RWPE2 (cell line): ENCODE measurements around the gene NTPCR.

Experiments used
- ATAC-seq: fragments of 200-7000 bp; cut with Tn5 transposase; 3 replicates; pipeline ENCODE4 v1.9.1; 2021; ENCODE audit warnings: low read depth
- DNase-seq: peaks from one replicate; pipeline ENCODE4 v3.0.0-alpha.2; 2020; ENCODE audit warnings: low spot score
- H3K27ac ChIP-seq: fragments of 450-650 bp; 2 replicates; pipeline ENCODE4 v1.5.1; 2017; ENCODE audit warnings: mild to moderate bottlenecking; ENCODE audit not compliant: poor library complexity, severe bottlenecking
- H3K27me3 ChIP-seq: fragments of 250-450 bp; sonication (Bioruptor Pico); 2 replicates; pipeline ENCODE4 v1.5.1; 2021; ENCODE audit warnings: mild to moderate bottlenecking, moderate library complexity; ENCODE audit not compliant: insufficient read depth, poor library complexity, severe bottlenecking
- H3K36me3 ChIP-seq: fragments of 250-450 bp; sonication (Bioruptor Pico); 2 replicates; pipeline ENCODE4 v1.5.1; 2020; ENCODE audit warnings: low read depth, mild to moderate bottlenecking, moderate library complexity
- H3K4me1 ChIP-seq: fragments of 250-450 bp; sonication (Bioruptor Pico); 2 replicates; pipeline ENCODE4 v1.5.1; 2021; ENCODE audit warnings: mild to moderate bottlenecking, moderate library complexity; ENCODE audit not compliant: insufficient read depth, poor library complexity, severe bottlenecking
- H3K4me3 ChIP-seq: fragments of 250-450 bp; sonication (Bioruptor Pico); 2 replicates; pipeline ENCODE4 v1.5.1; 2021; ENCODE audit warnings: mild to moderate bottlenecking, moderate library complexity; ENCODE audit not compliant: severe bottlenecking
- H3K9me3 ChIP-seq: fragments of 250-450 bp; sonication (Bioruptor Pico); 2 replicates; pipeline ENCODE4 v1.5.1; 2021; ENCODE audit warnings: mild to moderate bottlenecking, moderate library complexity; ENCODE audit not compliant: severe bottlenecking
- CTCF ChIP-seq: fragments of 450-650 bp; IDR thresholded peaks from one replicate; pipeline ENCODE4 v1.5.1; 2017; ENCODE audit warnings: mild to moderate bottlenecking, moderate library complexity; ENCODE audit not compliant: poor library complexity, severe bottlenecking

NTPCR gene

DNA sequence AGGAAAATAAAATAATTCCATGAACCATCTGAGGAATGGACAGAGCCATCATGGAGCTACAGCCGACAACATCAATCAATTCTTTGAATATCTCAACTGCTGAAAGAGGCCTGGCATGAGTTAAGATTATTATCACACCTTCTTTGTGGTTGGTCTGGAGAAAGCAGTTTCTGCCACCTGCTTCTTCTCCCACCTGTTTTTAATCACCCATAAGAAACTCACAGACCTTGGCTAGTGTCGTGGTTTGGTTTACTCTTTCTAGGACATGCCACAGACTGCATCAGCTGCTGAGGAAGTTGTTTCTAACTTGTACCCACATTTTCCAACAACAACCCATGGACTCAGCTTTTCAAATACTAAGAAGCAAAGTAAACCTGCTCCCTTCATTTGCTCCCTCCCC is 65.6 kb downstream of the NTPCR start:
- ATAC-seq (no peak), DNase-seq (no peak)
- H3K36me3 ChIP-seq: peaks cover 7% of the 10 kb centered on the region; the same call in 1 of the 2 replicates
- no peaks in the 10 kb centered on the region for H3K9me3 ChIP-seq
- no peak overlapping the region for H3K4me3 ChIP-seq
- H3K27me3 ChIP-seq: no peaks in the 10 kb centered on the region
- TF ChIP-seq CTCF: no peak
- no peak overlapping the region for H3K27ac ChIP-seq
- H3K4me1 ChIP-seq: no peaks in the 10 kb centered on the region

- H3K36me3 ChIP-seq: peaks cover 7% of the 10 kb centered on the region; the same call in 1 of the 2 replicates
- TF ChIP-seq CTCF: no peak
Observed at GRCh38 chr1:233016798-233017197, 66.4 kb downstream of the NTPCR start.

GRCh38 chr1:233019083-233019482 is 68.7 kb downstream of the NTPCR start:
- no peaks in the 10 kb centered on the region for H3K4me1 ChIP-seq
- no peak for TF ChIP-seq CTCF
- DNase-seq: no peak
- H3K4me3 ChIP-seq: no peak overlapping the region
- no peaks in the 10 kb centered on the region for H3K9me3 ChIP-seq
- H3K36me3 ChIP-seq: peaks cover 5% of the 10 kb centered on the region; the same call in 1 of the 2 replicates
- H3K27me3 ChIP-seq: no peaks in the 10 kb centered on the region
- ATAC-seq: no peak
- no peak overlapping the region for H3K27ac ChIP-seq

More at GRCh38 chr1:233016798-233017197, 66.4 kb downstream of the NTPCR start:
- no peak for DNase-seq
- no peaks in the 10 kb centered on the region for H3K4me1 ChIP-seq
- no peaks in the 10 kb centered on the region for H3K27me3 ChIP-seq
- ATAC-seq: no peak
- no peak overlapping the region for H3K27ac ChIP-seq
- no peak overlapping the region for H3K4me3 ChIP-seq
- H3K9me3 ChIP-seq: no peaks in the 10 kb centered on the region

GRCh38 chr1:233019778-233020325 is 69.4 kb downstream of the NTPCR start:
- DNase-seq (no peak), ATAC-seq (no peak)
- no peaks in the 10 kb centered on the region for H3K27me3 ChIP-seq
- H3K9me3 ChIP-seq: no peaks in the 10 kb centered on the region
- no peak overlapping the region for H3K27ac ChIP-seq
- H3K36me3 ChIP-seq: peaks cover 3% of the 10 kb centered on the region; the same call in 1 of the 2 replicates
- no peak overlapping the region for H3K4me3 ChIP-seq
- H3K4me1 ChIP-seq: no peaks in the 10 kb centered on the region
- no peak for TF ChIP-seq CTCF

DNA sequence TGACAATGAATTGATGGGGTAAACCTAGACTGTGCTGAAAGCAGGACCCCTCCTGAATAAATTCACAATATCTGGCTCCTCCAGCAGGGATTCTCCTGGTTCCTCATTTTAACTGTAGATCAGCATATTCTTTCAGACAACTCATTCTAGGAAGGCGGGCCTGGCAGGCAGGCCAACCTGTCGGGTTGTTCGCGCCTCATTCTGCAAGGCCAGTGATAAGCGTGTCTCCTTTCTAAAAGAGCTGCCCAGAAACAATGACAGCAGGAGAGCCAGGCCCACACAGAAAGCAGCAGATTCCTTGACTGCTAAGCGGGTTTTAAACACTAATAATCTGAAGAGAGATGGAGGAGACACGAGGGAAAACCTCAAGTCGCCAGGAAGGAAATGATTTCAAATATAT is 70.0 kb downstream of the NTPCR start:
- Histone ChIP-seq H3K9me3 (no peaks in the 10 kb centered on the region), H3K4me3 (no peak overlapping the region), H3K27ac (no peak overlapping the region), H3K4me1 (peaks cover 5% of the 10 kb centered on the region), H3K27me3 (no peaks in the 10 kb centered on the region), H3K36me3 (peaks cover 5% of the 10 kb centered on the region; the same call in 1 of the 2 replicates)
- DNase-seq: no peak
- no peak for TF ChIP-seq CTCF
- no peak for ATAC-seq
